Measurements from ENCODE around the gene DSTYK. TPM values are rescaled to one million over a fixed set of nuclear protein-coding genes. Genes with fewer than 3 reads are reported as not detected.

DSTYK gene
- total RNA-seq, 4 donors from 2014 or later, result 7.9 to 26.9 (median 14.4) TPM

DNA sequence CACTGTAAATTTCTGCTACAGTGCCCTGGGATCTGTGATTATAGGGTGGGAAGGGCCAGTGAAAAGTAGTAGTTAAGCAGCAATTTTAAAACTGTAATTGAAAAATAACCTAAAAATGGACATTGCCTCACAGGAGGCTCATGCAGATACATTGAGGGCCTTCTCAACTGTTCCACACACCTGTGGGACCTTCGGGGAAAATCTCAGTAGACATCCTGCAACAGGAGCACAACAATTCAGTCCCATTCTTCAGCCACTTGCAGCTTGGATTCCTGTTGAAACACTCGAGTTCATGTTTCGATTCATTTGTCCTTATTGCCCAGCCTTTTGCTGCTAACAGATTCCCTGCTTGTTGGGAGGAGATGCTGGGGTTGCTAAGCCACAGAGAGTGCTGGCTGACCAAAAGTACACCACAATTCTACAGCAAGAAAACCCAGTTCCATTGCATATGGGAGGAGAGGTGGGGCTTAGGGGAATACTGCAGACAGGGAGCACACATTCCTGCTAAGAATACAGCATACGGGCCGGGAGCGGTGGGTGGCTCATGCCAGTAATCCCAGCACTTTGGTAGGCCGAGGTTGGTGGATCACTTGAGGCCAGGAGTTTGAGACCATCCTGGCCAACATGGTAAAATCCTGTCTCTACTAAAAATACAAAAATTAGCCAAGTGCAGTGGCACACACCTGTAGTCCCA is 20.8 kb upstream of the DSTYK start:
- no peak for DNase-seq
- Histone ChIP-seq H3K36me3 (no peaks in the 10 kb centered on the region), H3K4me3 (no peak overlapping the region), H3K9me3 (no peaks in the 10 kb centered on the region), H3K27ac (no peak overlapping the region), H3K27me3 (no peaks in the 10 kb centered on the region), H3K4me1 (peaks cover 0 to 5% of the 10 kb centered on the region in 2 donors)
- TF ChIP-seq POLR2A (IDR thresholded peaks at IDR 0.05), result no peak
- TF ChIP-seq, protein P1, sequence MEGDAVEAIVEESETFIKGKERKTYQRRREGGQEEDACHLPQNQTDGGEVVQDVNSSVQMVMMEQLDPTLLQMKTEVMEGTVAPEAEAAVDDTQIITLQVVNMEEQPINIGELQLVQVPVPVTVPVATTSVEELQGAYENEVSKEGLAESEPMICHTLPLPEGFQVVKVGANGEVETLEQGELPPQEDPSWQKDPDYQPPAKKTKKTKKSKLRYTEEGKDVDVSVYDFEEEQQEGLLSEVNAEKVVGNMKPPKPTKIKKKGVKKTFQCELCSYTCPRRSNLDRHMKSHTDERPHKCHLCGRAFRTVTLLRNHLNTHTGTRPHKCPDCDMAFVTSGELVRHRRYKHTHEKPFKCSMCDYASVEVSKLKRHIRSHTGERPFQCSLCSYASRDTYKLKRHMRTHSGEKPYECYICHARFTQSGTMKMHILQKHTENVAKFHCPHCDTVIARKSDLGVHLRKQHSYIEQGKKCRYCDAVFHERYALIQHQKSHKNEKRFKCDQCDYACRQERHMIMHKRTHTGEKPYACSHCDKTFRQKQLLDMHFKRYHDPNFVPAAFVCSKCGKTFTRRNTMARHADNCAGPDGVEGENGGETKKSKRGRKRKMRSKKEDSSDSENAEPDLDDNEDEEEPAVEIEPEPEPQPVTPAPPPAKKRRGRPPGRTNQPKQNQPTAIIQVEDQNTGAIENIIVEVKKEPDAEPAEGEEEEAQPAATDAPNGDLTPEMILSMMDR (IDR thresholded peaks at IDR 0.05), result no peak
- intact Hi-C loops (cut with DNase I; ENCODE audit: low total_unique reads), result no loop called here

DNA sequence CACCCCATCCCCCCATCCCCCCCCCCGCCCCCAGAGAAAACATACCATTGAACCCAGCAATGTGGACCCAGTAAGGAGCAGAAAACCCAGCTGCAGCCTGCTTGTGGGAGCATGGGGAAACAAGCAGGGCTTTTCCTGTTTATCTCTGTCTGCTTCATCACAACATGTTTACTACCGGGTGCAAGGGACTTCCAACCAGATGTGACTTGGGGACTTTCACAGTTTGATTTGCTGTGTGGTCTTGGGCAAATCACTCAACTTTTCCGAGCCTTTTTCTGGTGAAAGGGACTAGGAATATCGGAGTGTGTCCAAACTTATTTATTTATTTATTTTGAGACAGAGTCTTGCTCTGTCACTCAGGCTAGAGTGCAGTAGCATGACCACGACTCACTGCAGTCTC is 19.5 kb upstream of the DSTYK start:
- H3K4me1 ChIP-seq, result peaks cover 0 to 5% of the 10 kb centered on the region in 2 donors

GRCh38 chr1:205229916-205230700 is 18.6 kb upstream of the DSTYK start:
- peak overlapping the region; percentile 65 to 75 for H3K27ac ChIP-seq
- DNase-seq, result no peak
- H3K27me3 ChIP-seq, result no peaks in the 10 kb centered on the region
- H3K36me3 ChIP-seq, result no peaks in the 10 kb centered on the region
- H3K4me1 ChIP-seq, result peaks cover 0 to 5% of the 10 kb centered on the region in 2 donors
- no peaks in the 10 kb centered on the region for H3K9me3 ChIP-seq
- TF ChIP-seq, protein P1 (IDR thresholded peaks at IDR 0.05), result no peak
- TF ChIP-seq POLR2A (IDR thresholded peaks at IDR 0.05), result no peak
- peak overlapping the region in 1 of 2 donors; percentile 50 for H3K4me3 ChIP-seq
- intact Hi-C loops (cut with DNase I; ENCODE audit: low total_unique reads), result no loop called here

More for the DNA sequence above, 19.5 kb upstream of the DSTYK start:
- intact Hi-C loops (cut with DNase I; ENCODE audit: low total_unique reads), result no loop called here
- Histone ChIP-seq H3K36me3 (no peaks in the 10 kb centered on the region), H3K27me3 (no peaks in the 10 kb centered on the region), H3K4me3 (no peak overlapping the region), H3K27ac (no peak overlapping the region), H3K9me3 (no peaks in the 10 kb centered on the region)
- TF ChIP-seq, protein P1 (IDR thresholded peaks at IDR 0.05), result no peak
- no peak for TF ChIP-seq POLR2A (IDR thresholded peaks at IDR 0.05)
- no peak for DNase-seq

GRCh38 chr1:205229399-205229871 is 17.9 kb upstream of the DSTYK start:
- intact Hi-C loops (cut with DNase I; ENCODE audit: low total_unique reads), result no loop called here
- peak overlapping the region; percentile 65 to 75 for H3K27ac ChIP-seq
- peak; percentile 55 to 73 for DNase-seq
- H3K27me3 ChIP-seq, result no peaks in the 10 kb centered on the region
- H3K9me3 ChIP-seq, result no peaks in the 10 kb centered on the region
- H3K4me1 ChIP-seq, result peaks cover 0 to 5% of the 10 kb centered on the region in 2 donors
- H3K4me3 ChIP-seq, result peak overlapping the region; percentile 30 to 50
- TF ChIP-seq POLR2A (IDR thresholded peaks at IDR 0.05), result no peak
- TF ChIP-seq, protein P1 (IDR thresholded peaks at IDR 0.05), result peak in 3 of 4 experiments; percentile 22 to 42 (median 25)
- H3K36me3 ChIP-seq, result no peaks in the 10 kb centered on the region

DNA sequence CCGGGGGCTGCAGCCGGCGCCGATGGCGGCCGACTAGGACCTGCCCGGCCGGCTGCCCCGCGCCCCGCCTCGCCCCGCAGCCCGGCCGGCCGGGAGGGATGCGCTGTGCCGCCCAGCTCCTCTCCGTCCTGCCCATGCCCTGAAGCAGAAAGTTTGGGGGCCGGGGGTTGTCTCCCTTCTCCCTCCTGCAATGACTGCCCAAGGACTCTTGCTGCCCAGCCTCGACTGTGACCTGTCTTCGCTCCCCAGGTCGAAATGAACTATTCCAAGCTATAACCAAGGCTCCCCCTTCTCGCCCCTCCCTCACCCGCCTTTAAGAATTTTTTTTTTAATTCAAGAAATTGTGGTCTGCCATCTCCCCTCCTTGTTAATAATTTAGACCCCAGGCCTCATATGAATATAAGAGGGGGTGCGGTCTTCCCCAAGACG is 16.6 kb upstream of the DSTYK start:
- no peak for TF ChIP-seq POLR2A (IDR thresholded peaks at IDR 0.05)
- TF ChIP-seq, protein P1 (IDR thresholded peaks at IDR 0.05), result no peak
- Histone ChIP-seq H3K27me3 (no peaks in the 10 kb centered on the region), H3K36me3 (no peaks in the 10 kb centered on the region), H3K27ac (peak overlapping the region; percentile 65 to 75), H3K9me3 (no peaks in the 10 kb centered on the region), H3K4me3 (peak overlapping the region; percentile 30 to 50), H3K4me1 (peaks cover 0 to 5% of the 10 kb centered on the region in 2 donors)
- DNase-seq, result no peak
- intact Hi-C loops (cut with DNase I; ENCODE audit: low total_unique reads), result no loop called here

Measured in uterus (tissue), 4 donors.